ENCODE results near the gene PLPP4.

GRCh38 chr10:120514959-120515358 lies 57.9 kb downstream of the PLPP4 start:
- TF ChIP-seq CTCF (IDR thresholded peaks at IDR 0.05) (no peak), ZFX (IDR thresholded peaks at IDR 0.05; ENCODE audit: borderline replicate concordance) (no peak)
